ENCODE results near the gene VEZT.

DNA sequence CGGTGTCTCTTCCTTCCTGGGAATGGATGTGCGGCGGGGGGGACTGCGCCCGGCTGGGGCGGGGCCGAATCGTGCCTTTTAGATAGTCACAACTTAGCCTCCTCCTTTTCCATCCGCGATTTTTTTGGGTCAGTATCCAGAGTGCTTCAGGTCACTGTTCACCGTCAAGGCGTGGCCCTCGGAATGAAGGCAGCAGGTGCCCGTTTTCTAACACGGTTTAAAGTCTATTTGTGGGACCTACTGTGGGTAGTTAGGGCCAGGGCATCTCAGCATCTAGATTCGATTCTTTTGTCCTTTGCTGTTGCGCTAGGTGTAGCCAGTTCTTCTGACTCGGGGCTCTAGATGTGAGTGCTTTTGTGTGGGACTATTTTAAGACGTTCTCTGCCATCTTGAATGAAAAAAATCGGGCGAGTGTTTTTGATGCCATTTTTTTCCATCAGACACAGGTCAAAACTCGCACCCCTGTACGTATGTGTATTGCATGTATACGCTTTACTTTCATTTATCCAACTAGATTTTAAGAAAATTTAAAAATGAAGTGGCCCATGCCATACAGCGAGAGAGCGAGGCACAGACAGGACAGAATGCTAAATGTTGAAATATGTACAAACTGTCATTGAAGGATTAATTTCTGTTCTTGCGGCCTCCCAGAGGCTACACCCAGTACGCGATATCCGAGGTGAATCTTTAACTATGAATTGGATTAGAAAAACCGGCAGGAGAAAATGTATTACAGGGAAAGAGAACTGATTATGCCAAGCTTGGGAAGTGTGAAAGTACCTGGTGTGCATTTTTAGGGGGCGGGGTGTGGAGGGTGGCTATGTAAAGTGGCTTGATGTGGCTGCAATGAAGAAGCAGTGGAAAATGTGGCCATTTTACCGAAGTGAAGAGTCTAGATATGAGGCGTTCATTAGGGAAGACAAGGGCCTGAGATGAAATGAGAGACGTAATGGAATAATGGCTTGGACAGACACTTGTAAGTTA, 835 bp downstream of the VEZT start:
- TF ChIP-seq, protein P1, sequence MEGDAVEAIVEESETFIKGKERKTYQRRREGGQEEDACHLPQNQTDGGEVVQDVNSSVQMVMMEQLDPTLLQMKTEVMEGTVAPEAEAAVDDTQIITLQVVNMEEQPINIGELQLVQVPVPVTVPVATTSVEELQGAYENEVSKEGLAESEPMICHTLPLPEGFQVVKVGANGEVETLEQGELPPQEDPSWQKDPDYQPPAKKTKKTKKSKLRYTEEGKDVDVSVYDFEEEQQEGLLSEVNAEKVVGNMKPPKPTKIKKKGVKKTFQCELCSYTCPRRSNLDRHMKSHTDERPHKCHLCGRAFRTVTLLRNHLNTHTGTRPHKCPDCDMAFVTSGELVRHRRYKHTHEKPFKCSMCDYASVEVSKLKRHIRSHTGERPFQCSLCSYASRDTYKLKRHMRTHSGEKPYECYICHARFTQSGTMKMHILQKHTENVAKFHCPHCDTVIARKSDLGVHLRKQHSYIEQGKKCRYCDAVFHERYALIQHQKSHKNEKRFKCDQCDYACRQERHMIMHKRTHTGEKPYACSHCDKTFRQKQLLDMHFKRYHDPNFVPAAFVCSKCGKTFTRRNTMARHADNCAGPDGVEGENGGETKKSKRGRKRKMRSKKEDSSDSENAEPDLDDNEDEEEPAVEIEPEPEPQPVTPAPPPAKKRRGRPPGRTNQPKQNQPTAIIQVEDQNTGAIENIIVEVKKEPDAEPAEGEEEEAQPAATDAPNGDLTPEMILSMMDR (IDR thresholded peaks at IDR 0.05; ENCODE audit: low read depth, low read length) = no peak
- TF ChIP-seq POLR2A (IDR thresholded peaks at IDR 0.05; ENCODE audit: extremely low read depth, insufficient read length) = no peak
- TF ChIP-seq, protein P2, sequence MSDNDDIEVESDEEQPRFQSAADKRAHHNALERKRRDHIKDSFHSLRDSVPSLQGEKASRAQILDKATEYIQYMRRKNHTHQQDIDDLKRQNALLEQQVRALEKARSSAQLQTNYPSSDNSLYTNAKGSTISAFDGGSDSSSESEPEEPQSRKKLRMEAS (IDR thresholded peaks at IDR 0.05; ENCODE audit: low read depth, low read length) = no peak

Measured in NB4 (cell line).